GM19463 (cell line): ENCODE results near the gene TCF20.

Experiments used
- ATAC-seq: cut with Tn5 transposase; IDR thresholded peaks from one replicate; pipeline ENCODE4 v1.9.1; 2021; ENCODE audit warnings: mild to moderate bottlenecking, moderate library complexity; ENCODE audit not compliant: unreplicated experiment

TCF20 gene

DNA sequence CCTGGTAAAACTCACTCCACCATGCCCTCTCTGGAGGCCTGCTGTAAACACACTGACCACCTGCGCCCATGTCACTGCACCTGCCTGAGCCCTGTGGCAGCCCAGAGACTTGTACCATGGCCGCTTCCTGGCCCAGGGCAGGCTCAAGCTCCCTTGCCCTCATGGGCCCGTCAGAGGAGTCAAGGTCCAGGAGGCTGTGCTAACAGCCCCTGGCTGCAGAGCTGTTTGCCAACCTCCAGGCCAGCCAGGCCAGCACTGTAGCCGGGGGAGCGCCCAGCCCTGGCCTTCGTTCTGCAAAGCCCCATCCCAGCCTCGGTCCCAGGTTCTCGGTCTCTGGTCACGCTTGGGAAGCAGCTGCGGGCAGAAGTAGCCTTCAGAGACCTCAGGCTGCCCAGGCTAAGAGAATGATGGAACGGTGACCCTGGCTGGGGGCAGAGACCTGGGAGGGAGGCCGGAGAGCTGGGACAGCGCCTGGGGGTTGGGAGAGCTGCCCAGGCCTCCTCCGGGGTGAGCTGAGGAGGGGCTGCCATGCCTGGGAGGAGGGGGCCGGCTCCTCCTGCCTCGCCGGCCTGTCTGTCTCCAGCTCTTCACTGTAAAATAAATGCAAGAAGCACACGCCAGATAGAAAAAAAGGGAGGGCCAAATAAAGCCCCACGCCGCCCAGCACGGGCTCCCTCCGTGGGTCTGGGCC lies 11.9 kb upstream of the TCF20 start:
- ATAC-seq, result no peak

DNA sequence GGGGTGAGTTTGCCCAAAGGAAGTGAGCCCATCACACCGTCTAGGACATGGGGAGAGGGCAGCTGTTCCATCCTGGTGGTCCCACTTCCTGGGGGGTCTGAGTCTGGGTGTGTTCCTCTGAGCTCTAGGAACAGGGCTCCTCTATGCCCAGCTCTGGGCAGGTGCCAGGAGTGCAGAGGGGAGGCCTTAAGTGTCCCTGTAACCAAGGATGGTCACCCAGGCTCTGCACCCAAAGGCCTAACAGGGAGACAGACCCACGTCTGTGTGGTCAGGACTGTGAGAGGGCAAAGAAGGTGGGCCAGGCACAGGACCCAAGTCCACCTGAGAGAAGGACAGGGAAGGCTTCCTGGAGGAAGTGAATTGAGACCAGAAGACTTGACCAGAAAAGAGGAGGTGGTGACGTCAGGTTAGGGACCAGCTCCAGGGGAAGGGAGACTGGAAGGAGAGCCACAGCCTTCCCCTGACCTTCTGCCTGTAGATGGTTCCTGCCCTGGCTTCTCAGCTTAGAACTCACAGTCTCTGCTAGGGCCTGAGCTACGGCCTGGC lies 11.3 kb upstream of the TCF20 start:
- no peak for ATAC-seq

DNA sequence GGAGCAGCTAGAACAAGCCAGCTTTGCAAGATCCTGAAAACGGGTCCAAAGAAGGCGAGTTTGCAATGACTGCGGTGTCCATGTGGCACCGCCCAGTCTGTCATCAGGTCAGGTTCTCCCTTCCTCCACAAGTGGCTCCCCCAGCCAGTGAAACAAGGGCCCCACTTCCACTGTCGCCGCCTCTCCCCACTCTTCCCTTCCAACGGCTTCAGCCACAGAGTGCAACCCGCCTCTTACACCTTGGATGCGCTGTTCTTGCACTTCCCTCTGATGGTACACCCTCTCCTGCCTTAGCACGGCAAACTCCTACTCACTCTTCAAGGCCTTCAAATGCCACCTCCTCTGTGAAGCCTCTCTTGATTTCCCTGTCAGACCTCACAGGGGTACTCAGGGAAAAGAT lies 10.8 kb upstream of the TCF20 start:
- ATAC-seq, result no peak

DNA sequence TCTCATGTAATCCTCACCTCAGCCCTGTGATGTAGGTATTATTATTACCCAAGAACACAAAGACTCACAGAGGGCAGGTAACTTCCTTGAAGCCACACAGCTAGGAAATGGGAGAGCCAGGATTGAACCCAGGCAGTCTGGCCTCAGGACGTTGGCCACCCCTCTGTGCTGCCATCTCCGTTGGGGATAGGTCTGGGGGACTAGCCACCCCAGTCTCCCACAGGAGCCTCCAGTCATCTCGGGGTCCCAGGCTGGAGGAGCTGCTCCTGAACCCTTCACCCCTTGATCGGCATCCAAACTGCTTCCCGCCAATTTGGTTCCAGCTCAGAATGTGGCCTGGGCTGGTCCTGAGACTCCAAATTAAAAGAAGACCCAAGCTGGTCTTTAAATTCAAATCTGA lies 10.4 kb upstream of the TCF20 start:
- ATAC-seq, result no peak

DNA sequence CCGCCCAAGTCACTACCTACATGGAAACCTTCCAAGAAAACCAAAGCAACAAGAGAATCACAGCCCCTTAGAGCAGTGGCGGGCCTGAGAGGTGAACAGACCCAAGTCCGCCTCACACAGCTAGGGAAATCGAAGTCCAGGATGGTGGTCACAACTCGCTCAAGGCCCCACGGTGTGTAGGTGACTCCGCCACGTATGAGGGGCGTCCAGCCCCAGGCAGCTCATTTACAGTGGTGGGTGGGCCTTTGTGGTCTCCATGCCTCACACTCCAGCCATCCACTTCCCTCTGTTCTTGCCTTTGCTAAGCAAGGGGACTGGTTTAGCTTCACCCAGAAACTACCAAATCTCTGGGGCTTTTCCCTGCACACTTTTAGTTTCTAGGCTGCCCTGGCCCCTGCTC lies 9.7 kb upstream of the TCF20 start:
- no peak for ATAC-seq

DNA sequence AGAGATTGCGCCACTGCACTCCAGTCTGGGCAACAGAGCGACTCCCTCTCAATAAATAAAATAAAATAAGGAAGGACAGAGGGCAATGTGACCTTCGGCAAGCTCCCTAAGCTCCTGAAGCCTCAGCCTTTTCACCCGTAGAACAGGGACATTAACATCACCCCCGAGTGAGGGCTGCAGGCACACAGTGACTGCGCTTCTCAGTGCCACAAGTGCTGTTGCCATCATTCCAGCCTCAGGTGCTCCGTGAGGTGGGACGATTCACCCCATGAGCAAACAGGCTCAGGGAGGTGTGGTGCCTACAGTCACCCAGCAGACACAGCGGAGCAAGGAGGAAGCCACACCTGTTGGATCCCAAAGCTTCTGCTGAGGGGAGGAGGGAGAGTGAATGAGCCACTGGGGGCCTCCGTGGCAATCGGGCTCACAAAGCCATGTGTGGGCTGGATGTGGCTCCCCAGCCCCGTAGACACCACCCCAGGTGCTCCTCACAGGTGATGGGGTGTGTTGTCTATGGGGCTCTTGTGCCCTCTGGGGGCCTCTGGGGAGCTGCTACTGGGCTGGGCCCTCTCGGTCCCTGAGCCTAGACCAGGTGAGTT lies 9.1 kb upstream of the TCF20 start:
- no peak for ATAC-seq

DNA sequence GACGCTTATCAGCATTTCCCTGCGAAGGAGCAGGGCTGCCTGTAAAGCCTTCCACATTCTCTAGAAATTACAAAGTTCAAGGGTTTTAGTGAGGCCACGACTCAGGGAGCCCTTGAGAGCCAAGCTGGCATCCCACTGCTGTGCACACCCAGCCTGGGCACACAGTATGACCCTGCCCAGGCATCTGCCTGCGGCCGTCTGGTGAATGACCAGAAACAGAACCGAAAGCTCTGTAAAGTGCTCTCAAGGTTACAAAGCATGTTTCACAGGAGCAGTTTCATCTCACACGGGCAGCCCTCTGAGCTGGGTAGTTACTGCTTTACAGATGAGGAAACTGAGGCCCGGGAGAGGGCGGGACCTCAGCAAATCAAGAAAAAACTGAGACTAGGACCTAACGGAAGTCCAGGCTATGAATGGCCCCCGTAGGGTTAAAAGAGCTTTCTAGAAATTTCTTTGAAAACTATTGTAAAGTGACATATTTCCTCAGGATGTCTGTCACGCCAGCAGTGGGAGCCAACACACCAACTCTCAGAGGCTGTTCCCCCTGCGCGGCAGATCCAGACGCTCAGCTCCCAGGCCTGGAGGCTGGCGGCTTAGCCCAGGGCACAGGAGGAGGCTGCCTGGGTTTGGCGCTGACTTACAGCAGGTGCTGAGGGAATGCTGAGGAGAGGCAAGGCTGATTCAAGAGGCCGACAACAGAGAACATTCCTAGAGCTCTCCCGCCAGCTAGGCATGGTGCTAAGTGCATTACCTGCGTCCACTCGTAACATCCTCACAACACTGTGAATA lies 7.7 kb upstream of the TCF20 start:
- no peak for ATAC-seq

DNA sequence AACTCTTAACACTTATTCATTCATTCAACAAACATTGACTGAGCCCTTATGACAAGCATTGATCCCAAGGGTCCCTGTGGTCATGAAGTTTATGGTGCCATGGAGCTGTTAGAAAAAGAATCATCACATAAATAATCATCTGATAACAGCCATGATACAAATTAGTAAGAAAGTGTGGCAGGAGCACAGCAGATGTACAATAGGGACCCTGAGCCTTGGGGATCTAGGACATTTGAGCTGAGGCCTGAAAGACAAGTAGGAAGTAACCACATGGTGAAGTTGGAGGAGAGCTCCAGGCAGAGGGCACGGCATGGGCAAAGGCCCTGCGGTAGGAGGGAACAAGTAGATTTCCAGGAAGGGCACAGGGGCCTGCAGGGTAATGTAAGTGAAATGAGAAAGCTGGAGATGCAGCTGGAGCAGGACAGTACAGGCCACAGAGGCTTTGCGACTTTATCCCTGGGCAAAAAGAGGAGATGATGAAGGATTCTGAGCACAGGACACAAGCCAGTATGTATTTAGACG lies 6.8 kb upstream of the TCF20 start:
- ATAC-seq, result no peak

DNA sequence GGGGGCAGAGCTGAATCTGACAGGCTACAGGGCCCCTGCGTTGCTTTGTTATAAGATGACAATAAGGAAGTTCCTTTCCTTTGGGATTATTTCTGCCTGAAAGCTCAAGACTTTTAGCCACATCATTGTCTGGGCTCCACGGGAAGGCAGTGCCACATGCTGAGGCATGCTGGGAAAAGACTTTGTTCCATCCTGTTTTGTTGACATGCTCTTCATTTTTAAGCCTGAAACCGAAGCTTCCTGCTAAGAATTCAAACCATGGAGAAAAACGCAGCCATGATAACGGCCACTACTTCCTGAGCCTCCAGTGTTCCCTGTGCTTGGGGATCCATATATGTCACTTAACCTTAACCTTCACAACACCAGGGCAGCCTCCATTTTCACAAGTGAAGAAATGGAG lies 5.5 kb upstream of the TCF20 start:
- no peak for ATAC-seq

DNA sequence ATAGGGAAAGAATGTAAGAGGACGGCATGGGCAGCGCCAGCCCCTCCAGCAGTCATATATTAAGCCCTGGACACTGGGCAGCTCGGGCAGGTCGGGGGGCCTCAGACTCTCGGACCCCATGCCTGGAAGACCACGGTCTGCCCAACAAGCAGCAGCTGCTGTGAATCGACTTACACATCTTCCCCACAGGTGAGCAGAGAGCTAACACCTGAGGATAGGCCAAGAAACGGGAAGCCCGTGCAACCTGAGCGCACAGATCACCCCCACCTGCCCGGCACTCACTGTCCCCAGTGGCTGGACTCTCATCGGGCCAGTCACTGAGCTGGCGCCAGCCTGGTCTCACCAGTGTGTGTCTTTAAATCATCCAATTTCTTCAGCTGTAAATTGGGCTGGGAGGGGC lies 4.7 kb upstream of the TCF20 start:
- ATAC-seq, result no peak

DNA sequence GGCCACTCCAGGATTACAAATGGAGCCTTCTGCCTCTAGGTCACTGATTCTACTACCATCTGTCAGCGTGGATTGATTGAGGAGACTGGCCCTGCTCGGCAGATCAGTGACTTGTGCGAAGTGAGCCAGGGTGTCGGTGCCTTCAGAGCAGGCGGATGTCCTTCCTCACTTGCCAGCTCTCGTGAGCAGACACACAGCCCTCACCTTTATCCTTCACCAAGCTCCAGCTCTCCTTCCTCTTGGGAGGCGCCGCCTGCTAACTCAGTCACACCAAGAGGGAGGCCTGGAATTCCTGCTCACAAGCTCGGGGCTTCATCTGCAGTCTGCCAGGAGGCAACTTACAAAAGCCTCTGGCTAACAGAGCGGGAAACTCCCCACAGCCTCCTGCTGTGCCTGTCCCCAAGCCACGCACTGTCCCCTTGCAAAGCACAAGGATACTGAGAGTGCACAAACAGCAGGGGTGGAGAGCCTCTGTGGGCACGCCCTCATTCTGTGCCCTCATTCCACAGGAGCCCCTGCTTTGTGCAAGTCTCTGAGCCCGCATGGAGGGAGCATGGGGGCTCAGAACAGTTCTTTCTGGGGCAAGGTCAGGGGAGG lies 3.5 kb upstream of the TCF20 start:
- no peak for ATAC-seq

DNA sequence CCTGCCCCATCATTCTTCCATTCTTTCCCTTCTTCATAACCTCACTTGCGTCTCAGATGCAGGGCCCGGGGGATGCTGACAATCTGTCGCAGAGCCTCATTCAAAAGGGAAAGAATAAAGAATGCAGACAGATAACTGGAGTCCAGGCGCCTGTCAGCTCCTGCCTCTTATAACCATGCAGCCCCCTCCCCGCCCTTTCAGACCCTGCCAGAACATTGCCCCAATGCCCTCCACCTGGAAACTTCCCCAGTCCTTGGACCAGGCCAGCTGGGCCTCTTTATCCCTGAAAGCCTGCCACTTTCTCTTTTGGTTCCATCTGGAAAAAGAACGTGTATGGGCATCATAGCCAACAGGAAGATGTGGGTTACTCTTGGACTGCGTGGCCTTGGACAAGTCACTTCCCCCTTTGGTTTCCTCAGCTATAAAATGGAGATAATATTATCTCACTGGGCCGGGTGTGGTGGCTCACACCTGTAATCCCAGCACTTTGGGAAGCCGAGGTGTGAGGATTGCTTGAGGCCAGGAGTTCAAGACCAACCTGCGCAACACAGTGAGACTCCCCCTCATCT lies 2.1 kb upstream of the TCF20 start:
- no peak for ATAC-seq

DNA sequence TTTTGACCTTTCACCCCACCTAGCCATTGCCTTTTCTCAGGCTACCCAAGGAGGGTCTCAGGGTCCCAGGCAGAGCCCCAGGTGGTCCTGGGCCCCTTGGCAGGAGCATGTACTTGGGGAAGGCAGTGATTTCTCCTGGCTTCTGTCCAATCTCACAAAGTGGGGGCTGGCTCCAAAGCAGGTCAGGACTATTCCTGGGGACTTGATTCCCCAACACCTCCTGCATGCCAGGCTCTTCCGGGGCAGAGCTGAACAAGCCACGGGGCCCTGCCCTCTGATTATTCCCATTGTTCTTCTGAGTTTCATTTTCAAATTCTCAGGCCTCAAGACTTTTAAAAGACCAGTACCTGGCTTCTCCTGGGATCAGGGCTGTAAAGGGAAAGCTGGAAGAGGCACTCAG lies 1.5 kb upstream of the TCF20 start:
- no peak for ATAC-seq

DNA sequence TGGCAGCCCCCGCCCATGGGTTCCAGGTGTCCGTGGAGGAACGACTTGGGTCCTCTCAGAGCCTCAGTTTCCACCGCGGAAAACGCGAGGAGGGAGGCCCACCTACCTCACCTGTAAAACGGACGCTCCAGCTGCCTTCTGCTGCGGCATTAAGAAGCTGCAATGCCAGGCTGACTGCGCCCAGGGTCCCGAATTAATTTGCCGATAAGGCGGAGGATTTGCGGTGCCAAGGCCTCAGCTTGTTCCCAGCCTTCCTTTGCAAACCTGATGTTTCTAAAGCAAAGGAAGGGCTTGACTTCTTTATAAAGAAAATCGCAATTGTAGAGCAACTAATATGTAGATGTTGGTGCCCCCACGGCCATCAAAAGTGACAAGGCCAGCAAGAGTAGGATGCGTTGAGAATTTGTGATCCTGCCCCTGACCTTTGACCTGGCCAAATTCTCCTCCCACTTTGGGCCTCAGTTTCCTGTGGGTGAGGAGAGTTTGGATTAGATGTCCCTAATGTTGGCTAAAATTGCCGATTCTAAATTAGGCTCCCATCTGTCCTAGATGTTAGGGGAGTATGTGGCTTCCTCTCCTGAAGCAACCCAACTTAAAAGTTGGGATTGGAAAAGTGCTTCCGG lies 849 bp upstream of the TCF20 start:
- no peak for ATAC-seq

DNA sequence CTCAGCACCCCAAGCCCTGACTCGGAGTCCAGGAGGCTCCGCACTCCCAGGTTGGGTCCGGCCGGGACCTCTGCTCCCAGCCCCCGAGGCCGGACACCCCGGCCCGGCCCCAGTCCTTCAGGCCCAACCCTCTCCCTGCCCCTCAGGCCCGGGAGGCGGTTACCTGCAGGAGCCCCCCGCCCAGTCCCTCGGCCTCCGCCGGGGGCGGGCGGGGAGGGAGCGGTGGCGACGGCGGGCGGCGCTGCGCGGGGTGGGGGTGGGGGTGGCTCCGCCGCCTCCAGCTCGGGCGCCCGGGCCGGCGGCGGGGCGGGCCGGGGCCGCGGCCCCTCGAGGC lies 310 bp downstream of the TCF20 start:
- peak; percentile 43 for ATAC-seq

DNA sequence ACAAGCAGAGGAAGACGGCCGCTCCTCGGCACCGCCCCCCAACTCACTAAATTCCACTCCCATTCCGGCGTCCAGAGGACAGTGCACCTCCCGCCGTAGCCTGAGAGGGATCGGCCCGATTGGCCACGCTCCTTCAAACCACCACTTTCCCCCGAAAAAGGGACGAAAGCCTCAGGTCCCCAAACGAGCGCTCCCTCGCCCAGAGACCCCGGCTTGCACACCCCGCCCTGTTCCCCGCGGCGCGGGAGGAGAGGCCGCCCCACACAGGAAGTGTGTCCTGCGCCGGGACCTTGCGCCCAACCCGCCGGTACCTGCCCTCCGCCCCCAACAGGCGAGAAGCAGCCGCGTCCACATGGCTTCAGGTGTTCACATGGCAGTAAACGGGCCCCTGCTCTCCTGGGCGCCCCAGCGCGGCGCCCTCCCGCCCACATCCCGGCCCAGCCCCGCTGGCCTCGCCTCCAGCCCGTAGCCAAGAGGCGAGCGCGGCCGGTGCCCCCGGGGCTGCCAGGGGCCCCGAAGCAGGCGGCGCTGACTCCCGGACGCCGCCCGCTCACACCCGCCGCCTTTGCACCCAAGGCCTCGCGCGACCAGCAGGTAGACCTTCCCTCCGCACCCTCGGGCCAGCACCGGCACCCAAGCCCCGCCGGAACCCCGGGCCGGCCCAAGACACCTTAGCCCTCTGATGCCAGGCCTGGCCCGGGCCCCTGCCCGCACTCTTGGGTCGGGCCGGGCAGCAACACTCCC lies 849 bp downstream of the TCF20 start:
- peak; percentile 52 for ATAC-seq

DNA sequence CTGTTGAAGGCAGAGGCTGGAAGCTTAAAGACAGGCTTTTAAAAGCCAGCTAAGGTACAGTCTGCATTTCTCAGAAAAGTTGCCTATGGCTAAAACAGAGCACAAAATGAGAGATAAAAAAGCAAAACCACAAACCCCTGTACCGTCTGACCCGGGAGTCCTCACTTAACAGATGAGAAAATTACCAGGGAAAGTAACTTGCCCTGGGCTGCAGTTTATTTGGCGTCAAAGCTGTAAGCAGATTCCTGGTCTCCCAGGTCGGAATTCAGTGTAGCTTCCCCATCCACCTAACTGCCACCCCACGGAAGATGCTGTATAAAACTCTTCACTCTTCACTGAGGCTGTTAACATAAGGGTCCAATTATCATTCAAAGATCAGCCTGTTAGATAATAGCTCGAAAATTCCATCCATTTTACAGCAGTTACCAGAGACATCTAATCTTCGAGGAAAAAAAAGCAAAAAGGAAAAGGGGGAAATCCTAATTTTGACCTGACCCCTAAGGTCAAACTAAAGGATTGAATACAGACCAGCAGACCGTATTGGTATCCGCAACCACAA lies 1.5 kb downstream of the TCF20 start:
- no peak for ATAC-seq

DNA sequence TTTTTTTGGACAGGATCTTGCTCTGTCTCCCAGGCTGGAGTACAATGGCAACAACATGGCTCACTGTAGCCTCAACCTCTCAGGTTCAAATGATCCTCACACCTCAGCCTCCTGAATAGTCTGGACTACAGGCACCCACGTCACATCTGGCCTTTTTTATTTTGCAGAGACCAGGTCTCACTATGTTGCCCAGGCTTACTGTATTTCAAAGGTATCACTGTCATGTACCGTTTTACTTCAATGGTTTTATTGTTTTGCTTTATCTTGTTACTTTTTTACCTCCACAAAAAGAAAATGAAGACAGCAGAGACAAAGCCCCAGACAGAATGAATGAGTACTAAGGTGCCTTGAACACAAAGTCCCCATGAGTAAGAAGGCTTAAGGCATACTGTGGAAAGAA lies 5.1 kb downstream of the TCF20 start:
- no peak for ATAC-seq

DNA sequence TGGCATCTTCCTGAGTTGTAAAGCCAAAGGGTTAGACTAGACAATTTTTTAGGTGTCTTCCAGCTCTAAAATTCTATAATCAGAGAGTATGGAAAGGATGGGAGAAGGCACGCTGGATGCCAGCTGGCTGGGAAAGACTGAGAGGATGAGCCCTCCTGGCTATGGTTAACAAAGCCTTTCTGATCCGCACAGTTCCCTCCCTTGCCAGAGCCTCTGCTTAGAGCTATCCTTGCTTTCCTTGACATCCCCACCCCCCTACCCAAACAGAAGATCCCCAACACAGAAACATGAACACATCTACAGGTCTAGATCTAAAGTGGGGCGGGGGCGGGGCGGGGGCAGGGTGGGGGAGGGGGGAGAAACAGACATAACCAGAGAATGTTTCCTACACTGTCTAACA lies 6.5 kb downstream of the TCF20 start:
- ATAC-seq, result no peak

DNA sequence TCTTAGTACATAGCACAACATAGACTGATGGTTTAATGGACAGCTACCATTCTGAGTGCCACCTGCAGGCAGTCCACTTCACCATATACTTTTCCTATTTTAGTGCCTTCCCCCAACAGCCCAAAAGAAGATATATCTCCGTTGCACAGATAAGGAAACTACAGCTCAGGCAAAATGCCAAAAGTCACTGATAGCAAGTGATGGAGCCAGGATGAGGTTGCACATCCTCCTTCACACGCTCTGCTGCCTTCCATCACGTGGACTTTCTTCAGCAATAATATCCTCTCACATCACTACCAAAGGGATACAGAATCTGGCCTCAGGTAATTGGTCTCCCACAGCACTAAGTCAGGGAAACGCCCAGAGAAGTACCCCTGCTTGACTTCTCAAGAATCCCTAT lies 7.5 kb downstream of the TCF20 start:
- no peak for ATAC-seq
